G401.6 (cell line): ENCODE measurements around the gene CETP.
"Not testable (repeated sequence)": the region's sequence is repeated elsewhere in the genome, so short reads cannot be mapped to it uniquely, and the experiment has no call there.

Source experiments
- FAIRE-seq: peaks from 2 replicates; lab custom pipeline; 2012; peaks lifted over from hg19 to GRCh38; lab: Jason Lieb, UNC

The CETP gene

GRCh38 chr16:56934599-56935145, 27.1 kb upstream of the CETP start:
- not testable (repeated sequence) for FAIRE-seq

- FAIRE-seq, result no peak
These were observed 26.5 kb upstream of the CETP start for GRCh38 chr16:56935201-56935600.

- FAIRE-seq, result no peak
These were observed 25.3 kb upstream of the CETP start for GRCh38 chr16:56936491-56936890.

GRCh38 chr16:56936950-56937349, 24.8 kb upstream of the CETP start:
- no peak for FAIRE-seq

- FAIRE-seq, result no peak
These were observed 22.9 kb upstream of the CETP start for GRCh38 chr16:56938664-56939513.

GRCh38 chr16:56939801-56940200, 21.9 kb upstream of the CETP start:
- no peak for FAIRE-seq

- FAIRE-seq, result no peak
These were observed 20.7 kb upstream of the CETP start for GRCh38 chr16:56941092-56941491.

- no peak for FAIRE-seq
These were observed 19.9 kb upstream of the CETP start for GRCh38 chr16:56941856-56942331.

- FAIRE-seq, result no peak
These were observed 17.9 kb upstream of the CETP start for GRCh38 chr16:56943761-56944375.

- FAIRE-seq, result no peak
These were observed 16.6 kb upstream of the CETP start for GRCh38 chr16:56944954-56945839.

GRCh38 chr16:56945847-56946527, 15.8 kb upstream of the CETP start:
- no peak for FAIRE-seq

- FAIRE-seq, result no peak
These were observed 14.8 kb upstream of the CETP start for GRCh38 chr16:56946767-56947603.

- no peak for FAIRE-seq
These were observed 14.2 kb upstream of the CETP start for GRCh38 chr16:56947604-56947995.

- FAIRE-seq, result no peak
These were observed 13.5 kb upstream of the CETP start for GRCh38 chr16:56948234-56948633.

- no peak for FAIRE-seq
These were observed 11.7 kb upstream of the CETP start for GRCh38 chr16:56950051-56950450.

- FAIRE-seq, result no peak
These were observed 11.3 kb upstream of the CETP start for GRCh38 chr16:56950455-56950854.

- no peak for FAIRE-seq
These were observed 10.6 kb upstream of the CETP start for GRCh38 chr16:56950881-56951771.

- no peak for FAIRE-seq
These were observed 8.7 kb upstream of the CETP start for GRCh38 chr16:56953006-56953405.

GRCh38 chr16:56956076-56956475, 5.7 kb upstream of the CETP start:
- FAIRE-seq, result no peak

GRCh38 chr16:56956756-56957155, 5.0 kb upstream of the CETP start:
- FAIRE-seq, result no peak
